ENCODE data around the gene NKAIN2.

- TF ChIP-seq SIN3A (IDR thresholded peaks at IDR 0.05; ENCODE audit: borderline replicate concordance, low read depth, low read length) (no peak), MEF2A (IDR thresholded peaks at IDR 0.05; ENCODE audit: borderline replicate concordance, low read depth) (no peak), CTCF (IDR thresholded peaks at IDR 0.05) (no peak), FOXJ3 (CRISPR knock-in tag; IDR thresholded peaks at IDR 0.05) (no peak), SMC3 (IDR thresholded peaks at IDR 0.05; ENCODE audit: low read depth, low read length) (no peak), YY1 (IDR thresholded peaks at IDR 0.05; ENCODE audit: low read depth) (no peak), USF2 (IDR thresholded peaks at IDR 0.05; ENCODE audit: borderline replicate concordance, low read depth, low read length) (no peak)
These were observed 879.8 kb downstream of the NKAIN2 start for GRCh38 chr6:124683507-124683906.

Data from SK-N-SH (cell line).